Bronchial epithelial cell (primary cell): ENCODE measurements around the gene MRPS18B. TPM values are rescaled to one million over a fixed set of nuclear protein-coding genes. Genes with fewer than 3 reads are reported as not detected.
A peak's percentile ranks its signal among the peaks of the same experiment; 100 is the strongest.

ENCODE experiments used
- DNase-seq: peaks from one replicate; pipeline ENCODE4 v3.0.0-alpha.2; 2010; ENCODE audit warnings: low read depth
- FAIRE-seq: peaks from 2 replicates; lab custom pipeline; 2011; peaks lifted over from hg19 to GRCh38; lab: Jason Lieb, UNC
- H3K27me3 ChIP-seq: 2 replicates; pipeline ENCODE4 v1.5.1; 2011; ENCODE audit warnings: low read length; ENCODE audit not compliant: control insufficient read depth, insufficient read depth
- H3K36me3 ChIP-seq: 2 replicates; pipeline ENCODE4 v1.5.1; 2011; ENCODE audit warnings: low read length; ENCODE audit not compliant: control insufficient read depth, insufficient read depth
- H3K4me3 ChIP-seq: 2 replicates; pipeline ENCODE4 v1.5.1; 2011; ENCODE audit warnings: mild to moderate bottlenecking, low read depth, low read length, control low read depth
- CTCF ChIP-seq: IDR thresholded peaks from 2 replicates; pipeline ENCODE4 v1.5.1; 2011; ENCODE audit warnings: mild to moderate bottlenecking, moderate library complexity, low read length, control low read depth, inconsistent platforms; ENCODE audit not compliant: insufficient read depth, severe bottlenecking
- total RNA-seq: library from RNA; depleted of rRNA; stranded (reverse); fragments of >200 nt; gene quantifications from 2 replicates; pipeline ENCODE4 v1.2.1, GENCODE V29; 2014

Gene MRPS18B
- total RNA-seq, 1 donor from 2014 or later, result 62.1 TPM

GRCh38 chr6:30646450-30647241, 29.0 kb downstream of the MRPS18B start, which contains the start of gene C6orf136:
Gene C6orf136, plus strand, starts transcription at chr6:30647133. Its CDS starts 99 bp downstream, at chr6:30647232.
- no peak for TF ChIP-seq CTCF
- no peaks in the 10 kb centered on the region for H3K27me3 ChIP-seq
- DNase-seq (peak; percentile 83), FAIRE-seq (no peak)
- peaks cover 7% of the 10 kb centered on the region for H3K36me3 ChIP-seq
- H3K4me3 ChIP-seq, result peak within 1 kb of the TSS; percentile 100

- FAIRE-seq, result no peak
Observed at GRCh38 chr6:30647242-30648116, 29.8 kb downstream of the MRPS18B start.

GRCh38 chr6:30651143-30651542, 33.5 kb downstream of the MRPS18B start:
- FAIRE-seq (no peak), DNase-seq (no peak)
- H3K4me3 ChIP-seq, result no peak overlapping the region
- H3K36me3 ChIP-seq, result peaks cover 19% of the 10 kb centered on the region
- no peak for TF ChIP-seq CTCF
- H3K27me3 ChIP-seq, result no peaks in the 10 kb centered on the region

More at GRCh38 chr6:30647242-30648116, 29.8 kb downstream of the MRPS18B start:
- DNase-seq, result peak; percentile 21
- Histone ChIP-seq H3K36me3 (peaks cover 6% of the 10 kb centered on the region), H3K27me3 (no peaks in the 10 kb centered on the region), H3K4me3 (peak overlapping the region; percentile 100)
- no peak for TF ChIP-seq CTCF

GRCh38 chr6:30654798-30655742, 37.4 kb downstream of the MRPS18B start:
- H3K4me3 ChIP-seq, result no peak overlapping the region
- no peak for TF ChIP-seq CTCF
- DNase-seq, result no peak
- FAIRE-seq, result no peak
- peaks cover 35% of the 10 kb centered on the region for H3K36me3 ChIP-seq
- no peaks in the 10 kb centered on the region for H3K27me3 ChIP-seq

DNA sequence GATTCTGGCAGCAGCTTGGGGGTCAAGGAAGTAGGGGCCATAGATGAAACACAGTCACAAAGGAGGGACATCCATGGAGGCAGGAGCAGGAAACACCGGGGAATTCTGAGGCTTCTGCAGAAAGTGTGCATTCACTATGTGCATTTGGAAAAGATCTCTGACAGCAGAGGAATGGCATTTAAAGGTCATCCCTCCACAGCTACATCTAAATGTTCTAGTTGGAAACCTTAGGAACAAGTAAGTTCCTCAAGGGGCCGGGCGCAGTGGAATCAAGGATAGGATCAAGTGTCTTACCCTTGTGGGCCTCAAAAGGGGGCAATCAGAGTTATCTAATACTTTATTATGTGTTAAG, 38.1 kb downstream of the MRPS18B start:
- Histone ChIP-seq H3K27me3 (no peaks in the 10 kb centered on the region), H3K4me3 (no peak overlapping the region), H3K36me3 (peaks cover 37% of the 10 kb centered on the region)
- no peak for TF ChIP-seq CTCF
- DNase-seq (no peak), FAIRE-seq (no peak)
